GM18526 (cell line): Measurements from ENCODE around the gene HP.

Source experiments
- POLR2A ChIP-seq: IDR thresholded peaks from 3 replicates; pipeline ENCODE4 v1.6.1; 2011; ENCODE audit not compliant: insufficient read length; ENCODE audit errors: extremely low read depth

The HP gene

GRCh38 chr16:72064361-72064894 is 10.1 kb downstream of the HP start:
- no peak for TF ChIP-seq POLR2A

GRCh38 chr16:72066747-72067146 is 12.4 kb downstream of the HP start:
- no peak for TF ChIP-seq POLR2A

- TF ChIP-seq POLR2A = no peak
Measured at GRCh38 chr16:72068930-72069329, 14.6 kb downstream of the HP start.

DNA sequence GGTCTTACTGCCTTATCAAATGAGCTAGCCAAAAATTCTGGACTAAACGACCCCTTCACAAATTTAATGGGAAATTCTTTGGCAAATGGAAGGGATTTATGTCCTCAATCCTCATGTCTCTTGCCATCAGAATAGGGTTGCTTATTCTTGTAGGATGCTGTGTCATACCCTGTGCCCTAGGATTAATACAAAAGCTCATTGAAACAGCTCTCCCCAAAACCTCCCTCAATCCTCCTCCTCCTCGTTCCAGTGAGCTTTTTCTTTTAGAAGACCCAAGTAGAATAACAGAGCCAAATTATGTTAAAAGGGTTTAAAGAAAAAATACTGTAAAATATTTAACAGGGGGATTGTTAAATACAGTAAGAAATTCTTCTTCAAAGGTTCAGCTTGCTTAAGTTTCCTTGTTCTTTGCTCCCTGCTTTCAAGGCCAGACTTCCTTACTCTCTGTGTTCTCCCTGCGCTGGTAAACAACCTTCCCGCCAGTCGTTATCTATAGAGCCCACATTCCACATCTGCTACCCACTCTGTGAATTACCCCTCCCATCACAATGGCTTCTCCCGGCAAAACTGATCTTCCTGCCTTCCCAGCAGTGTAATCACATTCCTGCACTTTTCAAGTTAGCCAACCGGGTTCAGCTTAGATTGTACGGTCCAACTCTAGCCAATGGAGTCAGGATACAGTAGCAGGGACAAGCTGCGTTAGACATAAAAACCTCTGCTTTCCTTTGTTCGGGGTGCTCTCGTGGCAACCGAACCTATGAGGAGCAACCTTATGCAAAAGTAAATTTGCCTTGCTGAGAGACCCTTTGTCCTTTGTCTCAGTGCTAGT is 18.4 kb downstream of the HP start:
- no peak for TF ChIP-seq POLR2A

DNA sequence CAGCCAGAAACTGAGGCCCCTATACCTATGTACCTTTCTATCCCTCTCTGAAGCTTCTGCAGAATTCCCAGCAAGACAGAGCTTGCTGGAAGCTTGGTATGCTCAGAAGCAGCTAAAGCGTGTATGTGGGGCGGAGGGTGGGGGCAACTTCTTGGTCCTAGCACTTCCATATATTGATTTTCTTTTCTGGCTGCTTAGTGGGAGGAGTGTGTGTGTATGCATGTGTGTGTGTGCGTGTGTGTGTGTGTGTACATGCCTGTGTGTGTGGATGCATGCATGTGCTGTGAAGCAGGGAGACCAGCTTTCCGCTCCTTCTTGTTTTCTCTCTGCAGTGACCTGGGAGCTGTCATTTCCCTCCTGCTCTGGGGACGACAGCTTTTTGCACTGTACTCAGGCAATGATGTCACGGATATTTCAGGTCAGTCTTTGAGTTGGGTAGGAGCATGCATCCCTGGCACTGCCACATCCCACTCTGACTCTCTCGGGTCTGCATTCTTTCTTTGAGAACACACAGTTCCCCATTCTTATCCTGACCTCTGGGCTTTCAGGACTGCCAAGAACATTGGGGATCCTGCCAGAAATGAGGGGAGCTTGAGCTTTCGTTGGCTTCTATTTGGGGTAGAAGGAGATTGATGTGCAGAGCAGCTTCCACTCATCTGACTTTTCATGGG is 19.4 kb downstream of the HP start:
- TF ChIP-seq POLR2A = no peak

DNA sequence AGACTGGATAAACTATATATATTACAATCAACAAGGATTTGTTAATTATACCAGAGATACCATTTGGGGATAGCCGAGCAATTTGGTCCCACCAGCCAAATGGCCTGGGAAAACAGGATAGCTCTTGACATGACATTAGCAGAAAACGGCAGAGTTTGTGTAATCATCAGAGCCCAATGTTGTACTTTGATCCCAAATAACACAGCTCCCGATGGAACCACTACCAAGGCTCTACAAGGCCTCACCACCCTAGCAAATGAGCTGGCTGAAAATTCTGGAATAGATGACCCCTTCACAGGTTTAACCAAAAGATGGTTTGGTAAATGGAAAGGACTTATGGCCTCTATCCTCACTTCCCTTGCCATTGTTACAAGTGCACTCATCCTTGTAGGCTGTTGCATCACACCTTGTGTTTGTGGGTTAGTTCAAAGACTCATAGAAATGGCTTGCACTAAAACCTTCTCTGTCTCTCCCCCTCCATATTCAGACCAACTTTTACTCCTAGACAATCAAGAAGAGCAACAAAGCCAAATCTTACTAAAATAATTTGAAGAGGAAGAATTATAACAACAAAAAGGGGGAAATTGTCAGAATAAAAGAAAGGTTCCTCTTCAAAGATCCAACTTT is 29.6 kb downstream of the HP start:
- TF ChIP-seq POLR2A = no peak

DNA sequence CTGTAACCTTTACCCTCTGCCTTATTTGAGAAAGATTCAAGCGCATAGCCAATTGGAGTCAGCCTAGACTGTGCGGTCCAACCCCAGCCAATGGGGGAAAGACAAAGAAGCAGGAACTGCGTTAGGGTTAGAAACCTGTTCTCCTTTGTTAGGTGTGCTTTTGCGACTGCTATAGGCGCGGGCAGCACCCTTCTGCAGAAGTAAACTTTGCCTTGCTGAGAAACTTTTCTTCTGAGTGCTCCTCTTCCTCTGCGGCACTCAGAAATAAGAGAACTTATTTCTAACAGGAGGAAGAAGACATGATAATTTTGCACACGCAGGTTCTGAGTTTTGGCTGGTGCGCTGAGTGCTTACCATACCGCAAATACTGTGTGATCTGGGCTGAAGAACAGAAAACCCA is 30.1 kb downstream of the HP start:
- TF ChIP-seq POLR2A = no peak

- TF ChIP-seq POLR2A = no peak
Measured at GRCh38 chr16:72085002-72085401, 30.7 kb downstream of the HP start.

DNA sequence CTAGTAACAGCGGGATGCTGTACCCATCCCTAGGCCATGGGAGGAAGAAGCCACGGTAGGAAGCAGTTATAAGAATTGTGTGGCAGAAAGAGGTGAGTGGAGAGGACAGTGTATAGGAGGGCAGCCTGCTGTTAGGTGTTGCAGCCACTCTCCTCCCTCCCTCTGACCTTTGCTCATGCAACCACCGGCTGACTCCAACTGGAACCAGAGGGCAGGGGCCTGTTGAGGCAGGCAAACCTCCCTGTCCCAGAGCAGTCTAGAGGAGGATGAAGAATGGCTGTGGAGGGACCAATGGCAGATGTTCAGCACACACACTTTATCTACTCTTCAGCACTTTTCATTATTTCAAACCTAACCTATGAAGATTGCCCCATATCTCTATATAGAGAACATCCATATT is 36.9 kb downstream of the HP start:
- no peak for TF ChIP-seq POLR2A

- TF ChIP-seq POLR2A = no peak
Measured at GRCh38 chr16:72092832-72093447, 38.6 kb downstream of the HP start.

DNA sequence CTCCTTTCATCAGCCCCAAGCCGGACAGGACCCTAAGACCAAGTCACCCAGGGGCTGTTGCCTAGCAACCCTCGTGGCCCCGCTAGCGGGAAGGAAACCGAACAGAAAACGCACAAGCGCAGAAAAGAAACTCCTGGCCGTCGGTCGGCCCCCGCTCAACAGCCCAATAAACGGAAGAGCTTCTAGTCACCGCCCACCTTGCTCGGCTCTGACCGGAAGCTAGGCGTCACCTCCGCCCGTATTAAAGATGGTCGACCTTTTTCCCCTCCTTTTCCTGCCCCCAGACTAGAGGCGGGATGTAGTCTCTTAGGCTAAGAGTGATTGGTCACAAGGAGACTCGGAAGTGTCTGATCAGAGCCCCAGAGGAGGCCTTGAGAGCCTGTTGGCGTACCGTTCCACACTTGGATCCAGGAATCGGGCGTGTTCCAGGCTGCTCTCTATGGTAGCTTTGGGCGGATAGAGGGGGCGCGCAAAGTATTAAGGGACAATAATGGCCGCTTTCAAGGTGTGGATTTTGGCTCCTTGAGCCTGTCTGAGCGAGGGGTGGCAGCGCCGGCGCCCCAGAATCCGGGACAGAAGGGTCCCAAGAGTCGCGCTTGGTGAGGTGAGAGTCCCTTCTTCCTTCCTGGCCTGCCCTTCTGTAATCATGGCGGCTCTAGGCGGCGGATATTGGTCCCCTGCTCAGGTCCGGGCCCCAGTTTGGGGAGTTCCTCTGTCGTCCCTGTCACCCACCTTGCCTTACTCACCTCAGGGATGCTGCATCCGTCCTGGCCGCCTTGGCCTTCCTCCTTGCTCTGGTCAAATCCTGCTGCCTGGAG is 39.4 kb downstream of the HP start, which contains the start of the genes DHX38 and TXNL4B:
Gene DHX38 (plus strand): TSS at position 400 of the 818 bp plus-strand sequence. CDS start 2,311 bp downstream, outside the sequence.
Gene TXNL4B (minus strand): TSS at position 173 of the 818 bp plus-strand sequence. CDS start 2,871 bp downstream, outside the sequence.
- TF ChIP-seq POLR2A = peak; percentile 56

DNA sequence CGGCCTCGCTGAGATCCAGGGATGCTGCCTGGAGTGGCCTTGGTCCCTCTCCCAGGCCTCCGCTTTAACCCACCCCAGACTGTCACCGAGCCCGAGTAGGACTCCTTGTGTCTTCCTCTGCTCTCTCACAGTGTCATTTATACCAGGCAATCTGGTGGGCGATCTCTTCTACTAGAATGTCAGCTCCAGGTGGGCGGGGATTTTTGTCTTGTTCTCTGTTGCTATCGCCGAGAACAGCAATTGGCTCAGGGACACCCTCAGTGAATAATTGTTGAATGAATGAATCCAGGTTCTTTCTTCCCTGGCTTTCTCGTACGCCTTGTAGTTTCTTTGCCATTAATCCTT is 39.9 kb downstream of the HP start:
- no peak for TF ChIP-seq POLR2A

- TF ChIP-seq POLR2A = no peak
Measured at GRCh38 chr16:72098936-72099335, 44.6 kb downstream of the HP start.

DNA sequence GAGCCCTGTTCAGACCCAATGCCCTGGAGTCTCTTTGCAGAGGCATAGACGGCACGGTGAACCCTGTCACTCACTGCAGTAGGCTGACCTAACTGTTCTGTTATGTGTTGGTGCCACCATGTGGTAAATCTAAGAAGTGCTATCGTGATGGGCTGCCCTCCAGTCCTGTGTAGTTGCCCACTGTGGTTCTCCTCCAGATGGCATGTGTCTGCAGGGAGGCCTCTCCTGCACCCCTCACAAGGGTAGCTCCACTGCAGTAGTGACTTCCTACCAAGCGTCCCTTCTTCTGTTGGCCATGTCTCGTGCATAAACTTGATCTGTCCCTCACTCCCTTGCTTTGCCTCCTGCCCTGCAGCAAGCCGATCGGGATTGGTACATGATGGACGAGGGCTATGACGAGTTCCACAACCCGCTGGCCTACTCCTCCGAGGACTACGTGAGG is 45.1 kb downstream of the HP start:
- TF ChIP-seq POLR2A = no peak
